Measurements from ENCODE around the gene GPR180.

GPR180 gene

DNA sequence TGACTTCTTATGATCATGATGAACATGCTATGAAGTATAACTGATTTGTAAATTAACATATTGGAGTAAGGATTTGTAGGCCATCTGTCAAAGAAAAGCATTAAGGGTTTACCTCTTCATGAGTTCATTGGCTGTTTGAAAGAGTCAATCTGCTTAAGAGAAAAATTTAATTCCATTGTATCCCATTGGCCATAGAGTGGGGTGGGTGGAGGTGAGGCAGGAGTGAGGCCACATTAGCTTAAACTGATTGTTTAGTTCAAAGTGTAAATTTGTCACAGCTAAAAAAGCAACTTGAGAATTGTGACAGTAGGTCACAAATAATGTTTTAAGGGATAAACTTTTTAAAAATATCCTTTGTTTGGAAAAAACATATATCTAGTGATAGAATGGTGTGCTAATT is 11.4 kb downstream of the GPR180 start:
- no peak overlapping the region for H3K4me3 ChIP-seq (ENCODE audit: low read depth, low read length)
- DNase-seq (ENCODE audit: low read depth): no peak
- TF ChIP-seq MYC (IDR thresholded peaks at IDR 0.05; ENCODE audit: low read depth, low read length): no peak
- TF ChIP-seq, protein P1, sequence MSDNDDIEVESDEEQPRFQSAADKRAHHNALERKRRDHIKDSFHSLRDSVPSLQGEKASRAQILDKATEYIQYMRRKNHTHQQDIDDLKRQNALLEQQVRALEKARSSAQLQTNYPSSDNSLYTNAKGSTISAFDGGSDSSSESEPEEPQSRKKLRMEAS (IDR thresholded peaks at IDR 0.05; ENCODE audit: low read depth, low read length): no peak
- TF ChIP-seq POLR2A (IDR thresholded peaks at IDR 0.05; ENCODE audit: extremely low read depth, insufficient read length): no peak
- no peak for TF ChIP-seq CTCF (IDR thresholded peaks at IDR 0.05; ENCODE audit: low read depth, low read length)

DNA sequence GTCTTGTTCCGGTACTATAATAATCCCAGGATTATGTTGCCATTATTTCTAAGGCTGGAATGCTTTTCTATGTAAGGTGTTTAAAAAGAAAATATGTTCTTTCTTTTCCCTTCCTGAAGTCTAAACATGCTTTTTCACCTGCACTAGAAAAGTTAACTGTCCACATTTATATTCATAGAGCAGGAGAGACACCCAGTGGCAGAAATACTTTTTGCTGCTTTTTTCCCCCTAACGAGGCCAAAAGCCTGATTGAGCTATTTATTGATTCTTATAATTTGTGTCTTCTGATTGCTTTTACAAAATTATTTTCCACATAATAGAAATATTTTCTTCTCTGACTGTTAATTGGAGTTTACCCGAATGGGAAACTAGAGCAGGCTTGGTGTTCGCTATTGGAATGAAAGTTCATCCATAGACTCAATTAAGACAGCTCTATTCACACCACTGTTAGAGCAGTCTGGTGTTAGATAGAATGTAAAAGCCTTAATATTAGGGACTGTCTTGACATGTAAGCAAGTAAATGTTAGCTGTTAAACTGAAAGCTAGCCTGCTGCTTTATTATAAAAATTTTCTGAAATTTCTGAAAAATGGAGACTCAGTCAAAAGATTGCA is 15.8 kb downstream of the GPR180 start:
- H3K4me3 ChIP-seq (ENCODE audit: low read depth, low read length): no peak overlapping the region
- DNase-seq (ENCODE audit: low read depth): peak; percentile 42
- peak; percentile 60 for TF ChIP-seq CTCF (IDR thresholded peaks at IDR 0.05; ENCODE audit: low read depth, low read length)
- no peak for TF ChIP-seq MYC (IDR thresholded peaks at IDR 0.05; ENCODE audit: low read depth, low read length)

DNA sequence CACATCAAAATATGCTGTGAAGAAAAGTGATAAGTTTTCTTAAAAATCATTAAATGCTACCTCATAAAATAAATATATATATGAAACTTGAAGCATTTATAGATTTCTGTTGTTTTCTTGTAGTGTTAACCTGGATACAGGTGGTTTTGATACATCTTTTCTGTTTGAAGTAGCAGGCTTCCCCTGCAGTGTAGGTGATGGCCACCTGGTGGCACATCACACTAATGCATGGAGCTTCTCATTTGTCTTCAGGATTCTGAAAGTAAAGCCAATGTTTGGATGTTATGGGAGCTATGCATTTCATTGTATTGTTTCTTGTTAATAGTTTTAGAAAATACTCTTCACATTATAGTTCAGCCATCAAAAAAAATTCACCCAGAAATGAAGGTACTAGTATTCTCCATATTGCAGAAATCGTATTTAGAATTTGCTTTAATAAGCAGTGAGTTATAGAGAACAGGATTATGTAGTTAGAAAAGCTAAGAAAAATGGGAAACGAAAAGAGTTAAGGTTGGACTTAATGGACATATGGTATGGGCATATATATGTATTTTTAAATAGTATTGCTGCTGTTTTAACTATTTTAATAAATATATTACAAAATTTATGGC is 18.7 kb downstream of the GPR180 start:
- H3K4me3 ChIP-seq (ENCODE audit: low read depth, low read length): no peak overlapping the region
- TF ChIP-seq POLR2A (IDR thresholded peaks at IDR 0.05; ENCODE audit: extremely low read depth, insufficient read length) (no peak), MYC (IDR thresholded peaks at IDR 0.05; ENCODE audit: low read depth, low read length) (no peak), CTCF (IDR thresholded peaks at IDR 0.05; ENCODE audit: low read depth, low read length) (peak; percentile 66)
- TF ChIP-seq, protein P1 (IDR thresholded peaks at IDR 0.05; ENCODE audit: low read depth, low read length): no peak
- DNase-seq (ENCODE audit: low read depth): peak; percentile 41

DNA sequence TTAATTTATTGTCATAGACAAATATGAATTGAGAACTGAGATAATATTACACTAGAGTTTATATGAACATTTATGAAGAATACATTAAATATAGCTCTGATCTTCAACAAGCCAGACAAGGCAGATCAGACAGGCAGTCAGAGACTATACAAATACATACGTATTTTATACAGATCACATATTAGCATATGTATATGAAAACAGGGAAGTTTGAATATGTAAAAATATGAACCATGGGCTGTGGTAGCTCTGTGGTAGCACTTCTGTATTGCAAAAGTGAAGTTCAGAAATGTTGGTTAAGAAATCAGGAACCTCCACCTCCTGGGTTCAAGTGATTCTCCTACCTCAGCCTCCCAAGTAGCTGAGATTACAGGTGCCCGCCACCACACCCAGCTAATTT is 20.7 kb downstream of the GPR180 start:
- DNase-seq (ENCODE audit: low read depth): peak; percentile 18
- H3K4me3 ChIP-seq (ENCODE audit: low read depth, low read length): no peak overlapping the region
- TF ChIP-seq MYC (IDR thresholded peaks at IDR 0.05; ENCODE audit: low read depth, low read length) (no peak), POLR2A (IDR thresholded peaks at IDR 0.05; ENCODE audit: extremely low read depth, insufficient read length) (no peak), CTCF (IDR thresholded peaks at IDR 0.05; ENCODE audit: low read depth, low read length) (no peak)
- TF ChIP-seq, protein P1 (IDR thresholded peaks at IDR 0.05; ENCODE audit: low read depth, low read length): no peak

GRCh38 chr13:94623316-94623715 is 21.7 kb downstream of the GPR180 start:
- TF ChIP-seq MYC (IDR thresholded peaks at IDR 0.05; ENCODE audit: low read depth, low read length) (no peak), POLR2A (IDR thresholded peaks at IDR 0.05; ENCODE audit: extremely low read depth, insufficient read length) (no peak), CTCF (IDR thresholded peaks at IDR 0.05; ENCODE audit: low read depth, low read length) (no peak)
- TF ChIP-seq, protein P1 (IDR thresholded peaks at IDR 0.05; ENCODE audit: low read depth, low read length): no peak
- no peak overlapping the region for H3K4me3 ChIP-seq (ENCODE audit: low read depth, low read length)
- DNase-seq (ENCODE audit: low read depth): no peak

Data from NB4 (cell line).